Heart left ventricle (tissue), 16 donors: ENCODE data around the gene PPFIA2. TPM values are rescaled to one million over a fixed set of nuclear protein-coding genes. Genes with fewer than 3 reads are reported as not detected.

Experiments
- ATAC-seq, 4 donors: fragments of 200-7000 bp; cut with Tn5 transposase; one replicate each; pipeline ENCODE4 v1.9.1; 2020 to 2022; ENCODE audit warnings: moderate library complexity in 4 of 4, mild to moderate bottlenecking in 3 of 4, moderate number of reproducible peaks in 1 of 4
- DNase-seq, 5 donors: peaks; one replicate each; pipeline ENCODE4 v3.0.0-alpha.2; 2020
- H3K27ac ChIP-seq, 12 donors: fragments of 200-600 bp; sonication (generic) in 4 of 12; one replicate each; pipeline versions ENCODE4 v1.5.0 to v1.8.0; 2016 to 2022; ENCODE audit warnings: mild to moderate bottlenecking in 2 of 12
- H3K27me3 ChIP-seq, 9 donors: fragments of 200-600 bp; sonication (generic) in 2 of 9; one replicate each; pipeline versions ENCODE4 v1.5.1 to v1.8.0; 2016 to 2022; ENCODE audit warnings: mild to moderate bottlenecking in 3 of 9
- H3K36me3 ChIP-seq, 9 donors: fragments of 200-600 bp; sonication (generic) in 2 of 9; one replicate each; pipeline versions ENCODE4 v1.5.0 to v1.8.0; 2018 to 2022; ENCODE audit warnings: mild to moderate bottlenecking in 2 of 9
- H3K4me1 ChIP-seq, 12 donors: fragments of 200-600 bp; sonication (generic) in 4 of 12; one replicate each; pipeline versions ENCODE4 v1.5.0 to v1.8.0; 2016 to 2022; ENCODE audit warnings: mild to moderate bottlenecking in 3 of 12
- H3K4me3 ChIP-seq, 12 donors: fragments of 200-600 bp; sonication (generic) in 4 of 12; one replicate each; pipeline versions ENCODE4 v1.5.0 to v1.8.0; 2017 to 2022; ENCODE audit warnings: mild to moderate bottlenecking in 9 of 12, moderate library complexity in 4 of 12
- H3K9me3 ChIP-seq, 12 donors: fragments of 200-600 bp; sonication (generic) in 4 of 12; one replicate each; pipeline versions ENCODE4 v1.5.0 to v1.8.0; 2016 to 2022; ENCODE audit warnings: mild to moderate bottlenecking in 1 of 12
- CTCF ChIP-seq, 12 donors: fragments of 200-600 bp; sonication (generic) in 4 of 12; IDR thresholded peaks; one replicate each; pipeline versions ENCODE4 v1.5.0 to v1.8.0; 2018 to 2022; ENCODE audit warnings: antibody characterized with exemption in 12 of 12, mild to moderate bottlenecking in 5 of 12
- POLR2A ChIP-seq, 2 donors: fragments of 450-650 bp; IDR thresholded peaks; one replicate each; pipeline ENCODE4 v1.6.1; 2017; ENCODE audit warnings: antibody characterized with exemption in 2 of 2, mild to moderate bottlenecking in 2 of 2, moderate library complexity in 2 of 2
- WGBS, 4 donors: extraction: QIAGEN DNeasy Blood & Tissue Kit in 2 of 4; methylation state at CpG; one replicate each; pipeline versions ENCODE4 v1.1.5 to v1.1.7; 2013 to 2018; 5-methylcytosine and 5-hydroxymethylcytosine counted together
- intact Hi-C, 10 donors: fragments of 100-400 bp; cut with DNase I; formaldehyde crosslinking; loops; one replicate each; pipeline versions ENCODE4 v1.11.1 to v1.14.2; 2022
- long read RNA-seq, 3 donors: library from polyadenylated mRNA; unstranded; transcript quantifications; one replicate each; pipeline ENCODE4 v2.0.0, GENCODE V29; 2020 to 2021
- polyA plus RNA-seq, 2 donors: library from polyadenylated mRNA; stranded (reverse); fragments of 200-250 nt; gene quantifications; one replicate each; pipeline ENCODE4 v1.2.3, GENCODE V29; 2013
- total RNA-seq, 9 donors: library from RNA; depleted of rRNA in 2 of 9; stranded (reverse); fragments of >200 nt in 2 of 9; fragmentation: NEBNext Ultra II Directional in 3 of 9; extraction: Animal tissue kit (Norgen Biotek cat#: 25700) in 3 of 9; gene quantifications; one replicate each; pipeline versions ENCODE4 v1.1.0 to v1.2.4, GENCODE V29; 2016 to 2023
- donor health status: ischemic (EF 13 %, LVEDD 7.1; RV severe dilation, severe dysfunction).
- donor health status: healthy with polysubstance abuse.
- donor health status: DM: no; HTN: yes; CAD: no.
- donor health status: DM: no; HTN: no; CAD: no.
- donor health status: ischemic (EF 25% LVEDD 6.9; RV normal size, moderate dysfunction).
- donor health status: ischemic (EF 25% LVEDD 5.7; RV mildly dilated, moderate dysfunction).
- donor health status: healthy.
- donor health status: DM: yes; HTN: yes; CAD: no.
- donor health status: ischemic (EF 35%, LVEDD 5.7; RV mildly dilated, moderate dysfunction).
- donor health status: nonischemic (EF 11% LVEDD 7.7; RV severe dilation, severe dysfunction).
- donor health status: DM: yes; HTN: yes; CAD: no.
- donor health status: PGD.
- donor health status: ischemic (EF 29% LVEDD 5.4; RV normal size, mild dysfunction).
- donor health status: nonischemic (EF 23%, LVEDD 6.1; RV moderate dilation, normal function).

The PPFIA2 gene
- total RNA-seq (1 to 10 TPM in 1 of 9 donors, under 1 TPM in 5, not detected in 3; 0.44 to 1.3 (median 0.53) TPM), polyA plus RNA-seq (under 1 TPM; 0.08 to 0.15 TPM)
- long read RNA-seq, donor 1 = 0 reads
- long read RNA-seq, donor 2 = 0 reads
- long read RNA-seq, donor 3 = 0 reads

DNA sequence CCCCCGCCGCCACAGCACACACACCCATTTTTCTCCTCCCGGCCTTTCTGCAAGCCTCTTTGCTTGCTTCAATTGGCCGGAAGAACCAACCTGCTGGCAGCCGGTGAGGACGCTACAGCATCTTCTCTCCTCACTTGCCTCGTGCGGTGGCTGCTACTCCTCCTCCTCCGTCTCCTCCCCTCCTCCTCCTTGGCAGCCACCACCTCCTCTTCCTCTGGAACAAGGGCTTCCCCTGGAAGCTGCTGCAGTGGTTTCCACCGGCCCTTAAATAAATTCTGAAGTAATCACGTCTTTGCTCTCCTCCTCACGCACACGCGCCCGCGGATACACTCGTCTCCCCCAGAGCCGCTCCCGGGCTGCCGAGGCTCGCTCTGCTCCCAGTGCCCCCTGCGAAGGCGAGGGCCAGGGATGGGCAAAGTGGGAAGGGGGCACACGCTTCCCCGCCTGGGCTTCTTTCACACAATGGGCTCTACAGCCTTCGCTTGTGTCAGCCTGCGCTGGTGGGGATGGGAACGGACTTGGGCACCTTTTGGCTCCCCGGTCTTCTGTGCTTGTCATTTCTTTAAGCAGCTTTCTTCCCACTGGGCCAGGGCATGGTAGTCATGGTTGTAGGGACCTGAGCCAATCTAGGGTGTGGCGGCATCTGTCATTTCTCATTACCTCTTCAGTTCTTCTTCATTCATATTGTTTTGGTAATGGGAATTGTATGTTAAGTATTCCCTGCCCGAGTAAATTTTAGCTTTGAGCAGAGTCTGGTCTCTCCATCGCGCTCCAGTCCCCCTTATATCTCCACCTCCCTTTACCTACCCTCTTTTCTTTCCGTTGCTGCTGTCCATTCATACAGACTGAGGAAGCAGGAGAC lies at the start of gene PPFIA2:
Gene PPFIA2, minus strand, starts transcription at position 161 of the 862 bp plus-strand sequence.
- peak in 3 of 4 donors; percentile 61 to 80 (median 74) for ATAC-seq
- H3K4me3 ChIP-seq = peak within 1 kb of the TSS; percentile 29 to 69 (median 55)
- no peaks in the 10 kb centered on the region for H3K9me3 ChIP-seq
- no peaks in the 10 kb centered on the region for H3K36me3 ChIP-seq
- peak in 3 of 5 donors; percentile 22 to 55 (median 38) for DNase-seq
- no peak within 1 kb of the TSS for H3K27ac ChIP-seq
- H3K27me3 ChIP-seq = peaks cover 0 to 32% (median 5%) of the 10 kb centered on the region in 9 donors
- 6 to 8% (median 8%) methylated on average over 32 to 33 of the region's 34 CpGs for WGBS, 4 donors
- intact Hi-C loops = no loop called here
- peaks cover 0 to 18% (median 0%) of the 10 kb centered on the region in 12 donors for H3K4me1 ChIP-seq
- no peak for TF ChIP-seq CTCF (IDR thresholded peaks at IDR 0.05)
- TF ChIP-seq POLR2A (IDR thresholded peaks at IDR 0.05) = no peak

- no peaks in the 10 kb centered on the region for H3K36me3 ChIP-seq
- H3K9me3 ChIP-seq = no peaks in the 10 kb centered on the region
- no peak overlapping the region for H3K4me3 ChIP-seq
- intact Hi-C loops = no loop called here
- no peak for ATAC-seq
- no peaks in the 10 kb centered on the region for H3K4me1 ChIP-seq
- WGBS, 4 donors = 60 to 74% (median 69%) methylated on average over 8 of the region's 8 CpGs
- no peak for DNase-seq
- TF ChIP-seq POLR2A (IDR thresholded peaks at IDR 0.05) = no peak
- TF ChIP-seq CTCF (IDR thresholded peaks at IDR 0.05) = no peak
- peak overlapping the region in 1 of 12 donors; percentile 6 for H3K27ac ChIP-seq
- no peaks in the 10 kb centered on the region for H3K27me3 ChIP-seq
Measured at GRCh38 chr12:81800298-81801148, 41.4 kb upstream of the PPFIA2 start.

DNA sequence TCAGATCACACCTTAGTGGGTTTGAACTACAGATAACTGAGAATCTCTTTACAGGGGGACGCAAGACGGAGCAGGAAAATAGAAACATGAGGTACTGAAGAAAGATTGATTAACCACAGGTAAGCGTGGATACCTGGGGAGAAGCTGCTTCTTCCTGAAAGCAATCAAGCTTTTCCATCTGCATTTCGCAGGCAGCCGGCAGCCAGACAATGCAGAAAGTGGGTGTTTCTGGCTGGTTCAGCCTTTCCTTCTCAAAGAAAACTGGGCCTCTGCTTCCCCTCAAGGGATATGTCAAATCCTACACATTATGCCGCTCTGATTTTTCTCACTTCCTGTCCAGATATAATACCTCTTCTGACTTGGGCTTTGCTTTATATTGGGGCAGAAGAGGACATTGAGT lies 39.1 kb upstream of the PPFIA2 start:
- WGBS, 4 donors = 59 to 71% (median 66%) methylated on average over 6 of the region's 6 CpGs
- Histone ChIP-seq H3K27me3 (no peaks in the 10 kb centered on the region), H3K27ac (no peak overlapping the region), H3K9me3 (no peaks in the 10 kb centered on the region), H3K4me1 (no peaks in the 10 kb centered on the region), H3K36me3 (no peaks in the 10 kb centered on the region), H3K4me3 (no peak overlapping the region)
- intact Hi-C loops = no loop called here
- TF ChIP-seq POLR2A (IDR thresholded peaks at IDR 0.05) (no peak), CTCF (IDR thresholded peaks at IDR 0.05) (no peak)
- DNase-seq (no peak), ATAC-seq (no peak)

GRCh38 chr12:81797100-81797499 lies 38.0 kb upstream of the PPFIA2 start:
- intact Hi-C loops = no loop called here
- 39 to 46% (median 43%) methylated on average over 3 of the region's 3 CpGs for WGBS, 4 donors

More at GRCh38 chr12:81797100-81797499, 38.0 kb upstream of the PPFIA2 start:
- Histone ChIP-seq H3K9me3 (no peaks in the 10 kb centered on the region), H3K27ac (no peak overlapping the region), H3K4me3 (no peak overlapping the region), H3K36me3 (no peaks in the 10 kb centered on the region), H3K27me3 (no peaks in the 10 kb centered on the region), H3K4me1 (no peaks in the 10 kb centered on the region)
- TF ChIP-seq POLR2A (IDR thresholded peaks at IDR 0.05) (no peak), CTCF (IDR thresholded peaks at IDR 0.05) (peak in 7 of 12 donors; percentile 7 to 32 (median 28))
- ATAC-seq (no peak), DNase-seq (no peak)
